Measurements from ENCODE around the gene GALNT7. TPM values are rescaled to one million over a fixed set of nuclear protein-coding genes. Genes with fewer than 3 reads are reported as not detected.

Gene GALNT7
- total and polyA plus RNA-seq, 2 of the 13 experiments (the other 11 are each of a cell fraction or from before 2014, with no cell fraction given) = 0.08 to 0.13 TPM

- no peak for TF ChIP-seq DMTF1 (CRISPR knock-in tag; IDR thresholded peaks at IDR 0.05)
- peak; percentile 67; the same call in 1 of the 2 replicates for TF ChIP-seq BORCS8-MEF2B (CRISPR knock-in tag; IDR thresholded peaks at IDR 0.05)
- TF ChIP-seq MXI1 (IDR thresholded peaks at IDR 0.05; ENCODE audit: borderline replicate concordance, low read depth, low read length) = peak; percentile 95; the same call in 2 of the 3 replicates
- TF ChIP-seq HNRNPLL (IDR thresholded peaks at IDR 0.05; ENCODE audit: low read depth, low read length, poor library complexity, severe bottlenecking) = peak; percentile 82
- no peak for TF ChIP-seq RAD51 (IDR thresholded peaks at IDR 0.05; ENCODE audit: borderline replicate concordance)
- TF ChIP-seq ARNT2 (CRISPR knock-in tag; IDR thresholded peaks at IDR 0.05; ENCODE audit: low read depth) = no peak
- TF ChIP-seq CEBPG (CRISPR knock-in tag; IDR thresholded peaks at IDR 0.05) = no peak
- no peak for TF ChIP-seq ZNF780A (CRISPR knock-in tag; IDR thresholded peaks at IDR 0.05)
- TF ChIP-seq GATA4 (IDR thresholded peaks at IDR 0.05; ENCODE audit: borderline replicate concordance, low read depth) = peak; percentile 84
- 0 out of 2 replicates have a peak, but pooled peaks have one; percentile 47 for TF ChIP-seq ZBTB8A (CRISPR knock-in tag; IDR thresholded peaks at IDR 0.05; ENCODE audit: borderline replicate concordance, low read depth)
- TF ChIP-seq ZNF878 (CRISPR knock-in tag; IDR thresholded peaks at IDR 0.05) = peak; percentile 69; the same call in 1 of the 2 replicates
- TF ChIP-seq MXD4 (CRISPR knock-in tag; IDR thresholded peaks at IDR 0.05) = peak; percentile 82
- TF ChIP-seq GABPA (IDR thresholded peaks at IDR 0.05; ENCODE audit: low read depth, low read length) = no peak
- peak; percentile 67 for TF ChIP-seq GABPA (CRISPR knock-in tag; IDR thresholded peaks at IDR 0.05; ENCODE audit: low read depth)
- no peak for TF ChIP-seq ZNF142 (CRISPR knock-in tag; IDR thresholded peaks at IDR 0.05)
- no peak for TF ChIP-seq ZNF513 (CRISPR knock-in tag; conservative IDR thresholded peaks at IDR 0.05)
- TF ChIP-seq ZNF790 (CRISPR knock-in tag; IDR thresholded peaks at IDR 0.05; ENCODE audit: borderline replicate concordance) = no peak
- TF ChIP-seq ZNF441 (CRISPR knock-in tag; IDR thresholded peaks at IDR 0.05; ENCODE audit: borderline replicate concordance) = peak; percentile 43; the same call in 1 of the 2 replicates
- TF ChIP-seq FOXP1 (IDR thresholded peaks at IDR 0.05) = no peak
- no peak for TF ChIP-seq FOXP1 (CRISPR knock-in tag; IDR thresholded peaks at IDR 0.05)
- no peak for TF ChIP-seq ZFYVE20 (CRISPR knock-in tag; IDR thresholded peaks at IDR 0.05; ENCODE audit: borderline replicate concordance, low read depth)
Measured at GRCh38 chr4:173370477-173371291, 202.1 kb downstream of the GALNT7 start, which contains the start of gene SAP30 (continued).

Measured in HepG2 (cell line).